Aorta (tissue), 5 donors: ENCODE data around the gene SNX13. TPM values are rescaled to one million over a fixed set of nuclear protein-coding genes. Genes with fewer than 3 reads are reported as not detected.

Source experiments
- ATAC-seq: fragments of 200-7000 bp; cut with Tn5 transposase; one replicate; pipeline ENCODE4 v1.9.1; 2022; ENCODE audit warnings: moderate library complexity; ENCODE audit not compliant: low FRiP score
- DNase-seq, 2 donors: peaks; one replicate each; pipeline ENCODE4 v3.0.0-alpha.2; 2020
- H3K27ac ChIP-seq, 2 donors: one replicate each; pipeline ENCODE4 v1.5.1; 2013; ENCODE audit warnings: low read length in 2 of 2, mild to moderate bottlenecking in 2 of 2, moderate library complexity in 2 of 2, control low read depth in 1 of 2, inconsistent platforms in 1 of 2, low read depth in 1 of 2
- H3K27me3 ChIP-seq, 2 donors: one replicate each; pipeline ENCODE4 v1.6.1; 2013; ENCODE audit warnings: control low read depth in 1 of 2, low read length in 1 of 2, mild to moderate bottlenecking in 1 of 2, moderate library complexity in 1 of 2; ENCODE audit not compliant: insufficient read depth in 2 of 2, control insufficient read depth in 1 of 2
- H3K36me3 ChIP-seq, 2 donors: one replicate each; pipeline ENCODE4 v1.6.1; 2013; ENCODE audit warnings: control low read depth in 1 of 2, low read length in 1 of 2, mild to moderate bottlenecking in 1 of 2; ENCODE audit not compliant: insufficient read depth in 2 of 2, control insufficient read depth in 1 of 2
- H3K4me1 ChIP-seq, 2 donors: one replicate each; pipeline ENCODE4 v1.6.1; 2013; ENCODE audit warnings: low read length in 2 of 2, control low read depth in 1 of 2, mild to moderate bottlenecking in 1 of 2, moderate library complexity in 1 of 2; ENCODE audit not compliant: insufficient read depth in 2 of 2, control insufficient read depth in 1 of 2
- H3K4me3 ChIP-seq, 2 donors: one replicate each; pipeline ENCODE4 v1.5.1; 2013; ENCODE audit warnings: low read length in 2 of 2, control low read depth in 1 of 2, mild to moderate bottlenecking in 1 of 2
- H3K9me3 ChIP-seq: one replicate; pipeline ENCODE4 v1.6.1; 2013; ENCODE audit warnings: mild to moderate bottlenecking, low read length; ENCODE audit not compliant: control insufficient read depth
- WGBS, 2 donors: extraction: QIAGEN DNeasy Blood & Tissue Kit; methylation state at CpG; one replicate each; pipeline ENCODE4 v1.1.7; 2013; 5-methylcytosine and 5-hydroxymethylcytosine counted together
- intact Hi-C, 2 donors: fragments of 100-400 bp; cut with DNase I; formaldehyde crosslinking; loops; one replicate each; pipeline versions ENCODE4 v1.14.2 to v1.15.0; 2022
- polyA plus RNA-seq, 2 donors: library from polyadenylated mRNA; stranded (reverse); fragments of 200-250 nt; gene quantifications; one replicate each; pipeline ENCODE4 v1.2.3, GENCODE V29; 2013
- total RNA-seq, 2 donors: library from RNA; stranded (reverse); fragmentation: NEBNext Ultra II Directional; extraction: Animal tissue kit (Norgen Biotek cat#: 25700); gene quantifications; one replicate each; pipeline ENCODE4 v1.2.1, GENCODE V29; 2021
- donor health status: healthy with polysubstance abuse.
- donor health status: Bipolar disorder and iron deficiency.
- donor health status: DM: no; HTN: no; CAD: no.
- donor health status: DM: no; HTN: no; CAD: no.
- donor health status: DM: yes; HTN: yes; CAD: no.

Gene SNX13
- total and polyA plus RNA-seq, 4 donors, result 9.4 to 52.0 (median 27.6) TPM

- DNase-seq, result no peak
- Histone ChIP-seq H3K27me3 (peaks cover 0 to 1% of the 10 kb centered on the region in 2 donors), H3K36me3 (no peaks in the 10 kb centered on the region), H3K27ac (no peak overlapping the region), H3K9me3 (no peaks in the 10 kb centered on the region), H3K4me1 (no peaks in the 10 kb centered on the region), H3K4me3 (no peak overlapping the region)
- intact Hi-C loops, result no loop called here
- ATAC-seq, result no peak
- WGBS, 2 donors, result 93 to 97% methylated on average over 5 of the region's 5 CpGs
These were observed 11.5 kb upstream of the SNX13 start for GRCh38 chr7:17951742-17952254.

- H3K36me3 ChIP-seq, result no peaks in the 10 kb centered on the region
- no peaks in the 10 kb centered on the region for H3K4me1 ChIP-seq
- WGBS, 2 donors, result 84 to 89% methylated on average over 2 of the region's 2 CpGs
- peaks cover 0 to 1% of the 10 kb centered on the region in 2 donors for H3K27me3 ChIP-seq
- no peaks in the 10 kb centered on the region for H3K9me3 ChIP-seq
- no peak for ATAC-seq
- intact Hi-C loops, result no loop called here
- H3K27ac ChIP-seq, result no peak overlapping the region
- DNase-seq, result no peak
- no peak overlapping the region for H3K4me3 ChIP-seq
These were observed 8.4 kb upstream of the SNX13 start for GRCh38 chr7:17948526-17949238.

- ATAC-seq (no peak), DNase-seq (no peak)
- H3K4me1 ChIP-seq, result no peaks in the 10 kb centered on the region
- H3K27me3 ChIP-seq, result peaks cover 0 to 1% of the 10 kb centered on the region in 2 donors
- no peaks in the 10 kb centered on the region for H3K9me3 ChIP-seq
- H3K36me3 ChIP-seq, result no peaks in the 10 kb centered on the region
- intact Hi-C loops, result no loop called here
- H3K27ac ChIP-seq, result no peak overlapping the region
- whole genome bisulfite sequencing, 2 donors, result 41 to 45% methylated on average over 2 of the region's 2 CpGs
- no peak overlapping the region for H3K4me3 ChIP-seq
These were observed 7.3 kb upstream of the SNX13 start for GRCh38 chr7:17947620-17948019.

GRCh38 chr7:17946591-17946990, 6.3 kb upstream of the SNX13 start:
- Histone ChIP-seq H3K27me3 (peaks cover 0 to 1% of the 10 kb centered on the region in 2 donors), H3K36me3 (no peaks in the 10 kb centered on the region), H3K27ac (no peak overlapping the region), H3K9me3 (no peaks in the 10 kb centered on the region), H3K4me1 (no peaks in the 10 kb centered on the region), H3K4me3 (no peak overlapping the region)
- intact Hi-C loops, result no loop called here
- no peak for ATAC-seq
- no peak for DNase-seq
- 75 to 84% methylated on average over 1 of the region's 1 CpG for WGBS, 2 donors

GRCh38 chr7:17944720-17945119, 4.4 kb upstream of the SNX13 start:
- intact Hi-C loops, result no loop called here
- H3K27ac ChIP-seq, result no peak overlapping the region
- ATAC-seq (no peak), DNase-seq (no peak)
- H3K4me1 ChIP-seq, result no peaks in the 10 kb centered on the region
- no peaks in the 10 kb centered on the region for H3K36me3 ChIP-seq
- no peaks in the 10 kb centered on the region for H3K9me3 ChIP-seq
- no peaks in the 10 kb centered on the region for H3K27me3 ChIP-seq
- WGBS, 2 donors, result 97 to 98% methylated on average over 1 of the region's 1 CpG
- no peak overlapping the region for H3K4me3 ChIP-seq

- Histone ChIP-seq H3K9me3 (no peaks in the 10 kb centered on the region), H3K27me3 (no peaks in the 10 kb centered on the region), H3K4me3 (no peak overlapping the region), H3K4me1 (no peaks in the 10 kb centered on the region), H3K27ac (no peak overlapping the region), H3K36me3 (no peaks in the 10 kb centered on the region)
- 97 to 99% methylated on average over 2 of the region's 2 CpGs for WGBS, 2 donors
- no peak for ATAC-seq
- intact Hi-C loops, result no loop called here
- no peak for DNase-seq
These were observed 2.7 kb upstream of the SNX13 start for GRCh38 chr7:17943006-17943405.

GRCh38 chr7:17942231-17942630, 1.9 kb upstream of the SNX13 start:
- H3K36me3 ChIP-seq, result no peaks in the 10 kb centered on the region
- 93 to 100% methylated on average over 1 of the region's 1 CpG for WGBS, 2 donors
- DNase-seq (no peak), ATAC-seq (no peak)
- no peaks in the 10 kb centered on the region for H3K9me3 ChIP-seq
- no peak overlapping the region for H3K4me3 ChIP-seq
- H3K27ac ChIP-seq, result no peak overlapping the region
- H3K4me1 ChIP-seq, result no peaks in the 10 kb centered on the region
- no peaks in the 10 kb centered on the region for H3K27me3 ChIP-seq
- intact Hi-C loops, result no loop called here

- Histone ChIP-seq H3K36me3 (no peaks in the 10 kb centered on the region), H3K4me3 (peak overlapping the region; percentile 52 to 83), H3K27me3 (no peaks in the 10 kb centered on the region), H3K27ac (peak overlapping the region; percentile 17 to 30), H3K4me1 (no peaks in the 10 kb centered on the region), H3K9me3 (no peaks in the 10 kb centered on the region)
- intact Hi-C loops, result no loop called here
- DNase-seq (no peak), ATAC-seq (no peak)
- WGBS, 2 donors, result 16 to 18% methylated on average over 12 of the region's 12 CpGs
These were observed 697 bp upstream of the SNX13 start for GRCh38 chr7:17940951-17941431.
